ENCODE results near the gene CYTH2. TPM values are rescaled to one million over a fixed set of nuclear protein-coding genes. Genes with fewer than 3 reads are reported as not detected.

CYTH2 gene
- total RNA-seq, 1 donor from 2014 or later = 67.1 TPM

GRCh38 chr19:48529156-48529555 lies 60.0 kb downstream of the CYTH2 start:
- H3K27me3 ChIP-seq (ENCODE audit: insufficient read depth, low read length) = no peaks in the 10 kb centered on the region
- FAIRE-seq = no peak
- peaks cover 15% of the 10 kb centered on the region for H3K9me3 Mint-ChIP-seq (ENCODE audit: unreplicated experiment)

GRCh38 chr19:48530066-48530720 lies 61.0 kb downstream of the CYTH2 start:
- Mint-ChIP-seq H3K4me3 (ENCODE audit: unreplicated experiment) (no peak overlapping the region), H3K27ac (ENCODE audit: unreplicated experiment) (no peak overlapping the region), H3K4me1 (ENCODE audit: low read depth, unreplicated experiment) (no peaks in the 10 kb centered on the region), H3K27me3 (ENCODE audit: low read depth, unreplicated experiment) (no peaks in the 10 kb centered on the region), H3K9me3 (ENCODE audit: unreplicated experiment) (peaks cover 13% of the 10 kb centered on the region), H3K36me3 (ENCODE audit: low read depth, unreplicated experiment) (no peaks in the 10 kb centered on the region)
- Histone ChIP-seq H3K27me3 (ENCODE audit: insufficient read depth, low read length) (no peaks in the 10 kb centered on the region), H3K4me2 (ENCODE audit: low read length) (no peak overlapping the region), H3K9ac (ENCODE audit: low read length) (no peak overlapping the region), H3K4me3 (ENCODE audit: insufficient read depth, low read depth, low read length) (no peak overlapping the region), H3K27ac (ENCODE audit: low read depth, low read length) (no peak overlapping the region), H3K79me2 (ENCODE audit: insufficient read depth, low read length) (no peaks in the 10 kb centered on the region), H3K9me3 (ENCODE audit: insufficient read depth, low read depth, low read length) (peaks cover 7% of the 10 kb centered on the region), H2AFZ (ENCODE audit: low read depth, low read length) (no peak overlapping the region), H3K4me1 (ENCODE audit: insufficient read depth, low read length) (no peaks in the 10 kb centered on the region), H4K20me1 (ENCODE audit: insufficient read depth, low read length) (no peaks in the 10 kb centered on the region), H3K36me3 (ENCODE audit: insufficient read depth, low read length) (no peaks in the 10 kb centered on the region)
- DNase-seq (ENCODE audit: low read depth) = no peak
- FAIRE-seq = no peak
- TF ChIP-seq CTCF (IDR thresholded peaks at IDR 0.05; ENCODE audit: insufficient read depth, low read depth, low read length) = no peak
- TF ChIP-seq EZH2 (IDR thresholded peaks at IDR 0.05; ENCODE audit: insufficient read depth, low read length) = no peak

More at GRCh38 chr19:48529156-48529555, 60.0 kb downstream of the CYTH2 start:
- Histone ChIP-seq H3K27ac (ENCODE audit: low read depth, low read length) (no peak overlapping the region), H3K4me2 (ENCODE audit: low read length) (no peak overlapping the region), H3K36me3 (ENCODE audit: insufficient read depth, low read length) (no peaks in the 10 kb centered on the region), H2AFZ (ENCODE audit: low read depth, low read length) (no peak overlapping the region), H3K9me3 (ENCODE audit: insufficient read depth, low read depth, low read length) (peaks cover 10% of the 10 kb centered on the region), H3K79me2 (ENCODE audit: insufficient read depth, low read length) (no peaks in the 10 kb centered on the region), H3K9ac (ENCODE audit: low read length) (no peak overlapping the region), H4K20me1 (ENCODE audit: insufficient read depth, low read length) (no peaks in the 10 kb centered on the region), H3K4me1 (ENCODE audit: insufficient read depth, low read length) (no peaks in the 10 kb centered on the region), H3K4me3 (ENCODE audit: insufficient read depth, low read depth, low read length) (no peak overlapping the region)
- TF ChIP-seq CTCF (IDR thresholded peaks at IDR 0.05; ENCODE audit: insufficient read depth, low read depth, low read length) (no peak), EZH2 (IDR thresholded peaks at IDR 0.05; ENCODE audit: insufficient read depth, low read length) (no peak)
- H3K36me3 Mint-ChIP-seq (ENCODE audit: low read depth, unreplicated experiment) = peaks cover 6% of the 10 kb centered on the region
- H3K27me3 Mint-ChIP-seq (ENCODE audit: low read depth, unreplicated experiment) = no peaks in the 10 kb centered on the region
- H3K4me1 Mint-ChIP-seq (ENCODE audit: low read depth, unreplicated experiment) = no peaks in the 10 kb centered on the region
- DNase-seq (ENCODE audit: low read depth) = no peak
- H3K4me3 Mint-ChIP-seq (ENCODE audit: unreplicated experiment) = no peak overlapping the region
- H3K27ac Mint-ChIP-seq (ENCODE audit: unreplicated experiment) = peak overlapping the region; percentile 41

- no peak for FAIRE-seq
- Mint-ChIP-seq H3K9me3 (ENCODE audit: unreplicated experiment) (peaks cover 13% of the 10 kb centered on the region), H3K27me3 (ENCODE audit: low read depth, unreplicated experiment) (no peaks in the 10 kb centered on the region), H3K4me3 (ENCODE audit: unreplicated experiment) (no peak overlapping the region), H3K36me3 (ENCODE audit: low read depth, unreplicated experiment) (no peaks in the 10 kb centered on the region), H3K4me1 (ENCODE audit: low read depth, unreplicated experiment) (no peaks in the 10 kb centered on the region), H3K27ac (ENCODE audit: unreplicated experiment) (no peak overlapping the region)
- H4K20me1 ChIP-seq (ENCODE audit: insufficient read depth, low read length) = no peaks in the 10 kb centered on the region
- H3K36me3 ChIP-seq (ENCODE audit: insufficient read depth, low read length) = no peaks in the 10 kb centered on the region
- H3K79me2 ChIP-seq (ENCODE audit: insufficient read depth, low read length) = no peaks in the 10 kb centered on the region
- peaks cover 7% of the 10 kb centered on the region for H3K9me3 ChIP-seq (ENCODE audit: insufficient read depth, low read depth, low read length)
- H3K4me1 ChIP-seq (ENCODE audit: insufficient read depth, low read length) = no peaks in the 10 kb centered on the region
- no peak overlapping the region for H3K27ac ChIP-seq (ENCODE audit: low read depth, low read length)
- H3K4me2 ChIP-seq (ENCODE audit: low read length) = no peak overlapping the region
- DNase-seq (ENCODE audit: low read depth) = no peak
- H2AFZ ChIP-seq (ENCODE audit: low read depth, low read length) = no peak overlapping the region
- H3K27me3 ChIP-seq (ENCODE audit: insufficient read depth, low read length) = no peaks in the 10 kb centered on the region
- TF ChIP-seq EZH2 (IDR thresholded peaks at IDR 0.05; ENCODE audit: insufficient read depth, low read length) (no peak), CTCF (IDR thresholded peaks at IDR 0.05; ENCODE audit: insufficient read depth, low read depth, low read length) (no peak)
- no peak overlapping the region for H3K9ac ChIP-seq (ENCODE audit: low read length)
- H3K4me3 ChIP-seq (ENCODE audit: insufficient read depth, low read depth, low read length) = no peak overlapping the region
These were observed 61.6 kb downstream of the CYTH2 start for GRCh38 chr19:48530770-48531169.

Measured in astrocyte (in vitro differentiated cells and primary cell).